OCI-LY3 (cell line): ENCODE data around the gene KCNK2.

ENCODE experiments used
- H2AFZ ChIP-seq: fragments of 200-600, 300-600 bp; shearing (Covaris generic); 2 replicates; pipeline ENCODE4 v1.6.0; 2014; ENCODE audit warnings: antibody characterized with exemption, low read depth, low read length
- H3K27ac ChIP-seq: fragments of 200-600, 300-600 bp; sonication (generic); 2 replicates; pipeline ENCODE4 v1.5.1; 2014; ENCODE audit warnings: mild to moderate bottlenecking, low read length, moderate library complexity, mixed read lengths
- H3K27me3 ChIP-seq: fragments of 200-600, 300-600 bp; sonication (generic); 2 replicates; pipeline ENCODE4 v1.6.1; 2014; ENCODE audit warnings: low read depth, low read length, mixed read lengths
- H3K36me3 ChIP-seq: fragments of 200-600, 300-600 bp; sonication (generic); replicated peaks from 2 replicates; pipeline ENCODE3; 2014; ENCODE audit warnings: low read depth, low read length, mixed read lengths
- H3K4me1 ChIP-seq: fragments of 300-600, 200-600 bp; sonication (generic); 2 replicates; pipeline ENCODE4 v1.6.1; 2014; ENCODE audit warnings: low read length, mixed read lengths
- H3K4me2 ChIP-seq: fragments of 200-600, 300-600 bp; sonication (generic); 2 replicates; pipeline ENCODE4 v1.6.1; 2014; ENCODE audit warnings: low read length, mixed read lengths
- H3K4me3 ChIP-seq: fragments of 300-600, 200-600 bp; sonication (generic); 2 replicates; pipeline ENCODE4 v1.5.1; 2014; ENCODE audit warnings: antibody characterized with exemption, mild to moderate bottlenecking, low read length, moderate library complexity
- H3K79me2 ChIP-seq: fragments of 300-600, 200-600 bp; shearing (Covaris generic); 2 replicates; pipeline ENCODE4 v1.6.1; 2014; ENCODE audit warnings: mild to moderate bottlenecking, low read length, mixed read lengths
- H3K9ac ChIP-seq: fragments of 300-600, 200-600 bp; shearing (Covaris generic); 2 replicates; pipeline ENCODE4 v1.6.0; 2014; ENCODE audit warnings: mild to moderate bottlenecking, low read length, moderate library complexity
- H3K9me3 ChIP-seq: fragments of 200-600, 300-600 bp; shearing (Covaris generic); 2 replicates; pipeline ENCODE4 v1.6.1; 2014; ENCODE audit warnings: low read length, mixed read lengths; ENCODE audit not compliant: insufficient read depth
- H4K20me1 ChIP-seq: fragments of 200-600, 300-600 bp; sonication (generic); 2 replicates; pipeline ENCODE4 v1.6.1; 2016; ENCODE audit warnings: low read length, mixed read lengths; ENCODE audit not compliant: insufficient read depth
- CTCF ChIP-seq: fragments of 200-600, 300-600 bp; sonication (generic); IDR thresholded peaks from 2 replicates; pipeline ENCODE4 v1.5.1; 2014; ENCODE audit warnings: antibody characterized with exemption, low read length, low read depth
- EZH2phosphoT487 ChIP-seq: fragments of 200-600 bp; shearing (Covaris generic); IDR thresholded peaks from 2 replicates; pipeline ENCODE4 v1.6.1; 2018; ENCODE audit warnings: antibody characterized with exemption, mixed run types, low read depth

Gene KCNK2

GRCh38 chr1:215285013-215285800 lies 202.7 kb downstream of the KCNK2 start:
- no peak overlapping the region for H3K9ac ChIP-seq
- H3K27me3 ChIP-seq: no peaks in the 10 kb centered on the region
- H3K9me3 ChIP-seq: no peaks in the 10 kb centered on the region
- H3K4me2 ChIP-seq: no peak overlapping the region
- H2AFZ ChIP-seq: no peak overlapping the region
- H4K20me1 ChIP-seq: no peaks in the 10 kb centered on the region
- H3K27ac ChIP-seq: no peak overlapping the region
- no peaks in the 10 kb centered on the region for H3K4me1 ChIP-seq
- TF ChIP-seq EZH2phosphoT487 (no peak), CTCF (no peak)
- no peaks in the 10 kb centered on the region for H3K36me3 ChIP-seq
- H3K4me3 ChIP-seq: no peak overlapping the region
- H3K79me2 ChIP-seq: no peaks in the 10 kb centered on the region
